ENCODE data around the gene MORN5. TPM values are rescaled to one million over a fixed set of nuclear protein-coding genes. Genes with fewer than 3 reads are reported as not detected.

MORN5 gene
- total and polyA plus RNA-seq, 2 experiments from 2014 or later, result not detected

DNA sequence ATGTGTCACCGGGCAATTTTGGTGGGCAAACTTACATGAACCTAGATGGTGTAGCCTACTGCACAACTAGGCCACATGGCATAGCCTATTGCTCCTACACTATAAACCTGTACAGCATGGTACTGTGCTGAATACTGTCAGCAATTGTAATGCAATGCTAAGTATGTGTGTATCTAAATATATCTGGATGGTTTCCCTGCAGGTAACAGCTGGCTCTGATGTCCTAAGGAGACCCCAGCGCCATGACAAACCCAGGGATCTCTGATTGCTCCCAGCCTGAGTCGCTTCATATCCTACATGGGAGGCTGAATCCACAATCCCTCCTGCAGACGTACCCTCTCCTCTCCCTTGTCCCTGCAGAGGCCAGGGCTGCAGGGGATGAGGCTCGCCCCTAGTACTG is 40.0 kb upstream of the MORN5 start:
- H3F3A ChIP-seq (replicated peaks; ENCODE audit: low read depth), result no peaks in the 10 kb centered on the region
- peaks cover 16% of the 10 kb centered on the region for H3K27me3 Mint-ChIP-seq (ENCODE audit: insufficient read depth, low read depth, poor library complexity)
- no peaks in the 10 kb centered on the region for H3K36me3 ChIP-seq (ENCODE audit: insufficient read depth)
- no peaks in the 10 kb centered on the region for H3K9me2 ChIP-seq (ENCODE audit: insufficient read depth)
- H3K36me3 Mint-ChIP-seq (ENCODE audit: low read depth), result no peaks in the 10 kb centered on the region
- no peaks in the 10 kb centered on the region for H4K20me1 ChIP-seq (replicated peaks; ENCODE audit: insufficient read depth)
- H3K27ac Mint-ChIP-seq, result no peak overlapping the region
- no peak overlapping the region for H3K27ac ChIP-seq (ENCODE audit: low read depth)
- ATAC-seq (no peak), DNase-seq (ENCODE audit: low spot score) (no peak)
- H3K4me1 Mint-ChIP-seq, result peaks cover 17% of the 10 kb centered on the region
- H3K4me3 Mint-ChIP-seq, result no peak overlapping the region
- no peaks in the 10 kb centered on the region for H3K79me2 ChIP-seq (replicated peaks; ENCODE audit: insufficient read depth)
- no peak overlapping the region for H3K4me3 ChIP-seq
- H2AFZ ChIP-seq, result no peak overlapping the region
- no peaks in the 10 kb centered on the region for H3K27me3 ChIP-seq (ENCODE audit: insufficient read depth)
- TF ChIP-seq ZNF114 (CRISPR knock-in tag; IDR thresholded peaks at IDR 0.05) (no peak), REST (IDR thresholded peaks at IDR 0.05; ENCODE audit: unreplicated experiment) (no peak), EZH2phosphoT487 (IDR thresholded peaks at IDR 0.05; ENCODE audit: unreplicated experiment) (no peak), NANOG (IDR thresholded peaks at IDR 0.05; ENCODE audit: borderline replicate concordance) (no peak), JUNB (IDR thresholded peaks at IDR 0.05; ENCODE audit: unreplicated experiment) (no peak), POLR2AphosphoS5 (IDR thresholded peaks at IDR 0.05; ENCODE audit: low read depth) (no peak), ZNF462 (CRISPR knock-in tag; IDR thresholded peaks at IDR 0.05) (no peak), STAT1 (IDR thresholded peaks at IDR 0.05; ENCODE audit: unreplicated experiment) (no peak), ZNF331 (CRISPR knock-in tag; IDR thresholded peaks at IDR 0.05; ENCODE audit: low read depth) (no peak), CTCF (conservative IDR thresholded peaks at IDR 0.05; ENCODE audit: low read depth in 2 of 2) (no peak), EZH2 (IDR thresholded peaks at IDR 0.05; ENCODE audit: low read depth, unreplicated experiment) (no peak), CREB1 (CRISPR knock-in tag; IDR thresholded peaks at IDR 0.05; ENCODE audit: low read depth) (no peak), ETS1 (IDR thresholded peaks at IDR 0.05) (no peak)
- H3K4me1 ChIP-seq (ENCODE audit: insufficient read depth), result peaks cover 13% of the 10 kb centered on the region; the same call in 1 of the 2 replicates
- no peak overlapping the region for H3K4me2 ChIP-seq
- H3K9me3 Mint-ChIP-seq, result no peaks in the 10 kb centered on the region
